GM15510 (cell line): Measurements from ENCODE around the gene C14orf132.

Source experiments
- POLR2A ChIP-seq: IDR thresholded peaks from 3 replicates; pipeline ENCODE4 v1.6.1; 2011; ENCODE audit warnings: borderline replicate concordance; ENCODE audit not compliant: insufficient read length; ENCODE audit errors: extremely low read depth

The C14orf132 gene

DNA sequence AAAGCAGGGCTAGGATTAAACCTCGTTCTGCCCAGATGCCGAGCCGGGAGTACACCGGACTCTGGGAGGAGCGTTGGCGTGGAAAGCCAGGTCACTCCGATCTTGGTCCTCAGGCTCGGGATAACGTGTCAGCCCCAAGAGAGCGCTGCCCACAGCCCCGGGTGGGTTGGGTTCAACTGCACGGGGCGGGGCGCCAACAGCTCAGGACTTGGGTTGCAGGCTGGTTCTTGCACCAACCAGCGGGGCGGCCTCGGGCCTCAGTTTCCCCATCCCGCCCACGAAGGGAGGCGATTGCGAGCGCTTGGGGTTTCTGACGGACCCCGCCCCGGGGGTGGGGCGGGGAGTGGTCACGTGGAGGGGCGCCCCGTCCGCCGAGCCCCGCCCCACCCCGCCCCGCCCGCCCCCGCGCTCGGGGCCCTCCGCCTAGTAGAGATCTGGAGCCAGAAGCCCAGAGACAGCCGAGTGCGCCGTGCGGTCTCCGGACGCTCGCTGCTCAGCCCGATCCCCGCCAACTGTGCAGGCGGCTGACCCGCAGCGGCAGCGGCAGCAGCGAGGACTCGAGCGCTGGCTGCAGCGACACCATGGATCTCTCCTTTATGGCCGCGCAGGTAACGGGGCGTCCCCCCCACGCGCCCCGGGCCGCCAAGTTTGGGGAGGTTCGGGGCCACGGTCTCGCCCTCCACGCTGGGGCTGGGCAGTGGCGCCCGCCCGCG is at the start of gene C14orf132:
C14orf132 (plus strand) TSS at position 443 of the 713 bp plus-strand sequence; CDS start at position 582, 139 bp downstream.
- no peak for TF ChIP-seq POLR2A

DNA sequence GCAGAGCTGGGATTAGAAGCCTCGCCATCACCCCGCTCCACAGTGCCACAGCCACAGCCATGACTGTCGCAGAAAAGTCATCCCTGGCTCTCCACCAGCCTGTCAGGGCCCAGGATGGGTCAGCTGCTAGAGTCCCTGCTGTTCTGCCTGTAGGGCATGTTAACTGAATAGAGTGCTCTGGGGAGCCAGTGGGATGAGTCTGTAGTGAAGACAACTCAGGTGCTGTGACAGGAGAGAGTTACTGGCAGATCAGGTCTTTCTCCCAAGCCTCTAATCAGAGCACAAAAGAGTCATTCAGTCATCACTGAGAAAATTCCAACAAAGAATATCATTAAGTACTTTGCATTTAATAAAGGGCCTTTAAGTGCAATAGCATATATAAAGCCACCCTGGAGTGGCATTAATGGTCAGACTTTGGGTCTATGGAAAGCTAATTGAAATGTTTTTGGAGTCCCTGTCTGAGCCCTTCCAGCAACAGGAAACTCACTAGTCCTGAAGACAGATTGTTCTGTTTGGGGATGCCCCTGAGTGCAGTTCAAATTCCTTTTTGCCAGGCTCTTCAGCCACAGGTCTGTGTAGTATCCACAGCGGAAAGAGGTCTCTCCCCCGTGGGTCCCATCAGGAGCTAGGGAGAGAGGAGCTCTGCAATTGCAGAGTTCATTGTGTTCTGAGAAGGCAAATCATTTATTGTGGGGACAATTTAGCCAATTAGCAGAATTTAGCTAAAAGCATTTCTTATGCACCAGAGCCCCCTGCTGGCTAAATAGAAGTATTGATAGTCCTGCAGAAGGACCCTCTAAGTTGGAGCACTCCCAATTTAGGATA is 45.2 kb upstream of the C14orf132 start:
- TF ChIP-seq POLR2A = no peak

DNA sequence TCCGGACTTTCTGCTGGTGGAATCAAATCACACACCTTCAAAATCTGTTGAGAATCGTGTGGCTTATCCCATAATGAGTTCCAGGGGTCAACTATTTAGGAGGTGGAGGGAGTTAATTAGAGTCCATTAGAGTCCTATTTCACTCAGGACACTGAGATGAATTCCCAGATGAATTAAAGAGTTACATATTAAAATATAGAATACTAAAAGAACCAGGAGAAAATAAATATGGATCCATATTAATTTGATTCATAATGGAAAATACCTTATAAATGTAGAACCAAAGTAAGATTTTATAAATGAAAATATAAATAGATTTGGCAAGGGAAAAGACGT is 44.6 kb upstream of the C14orf132 start:
- no peak for TF ChIP-seq POLR2A

DNA sequence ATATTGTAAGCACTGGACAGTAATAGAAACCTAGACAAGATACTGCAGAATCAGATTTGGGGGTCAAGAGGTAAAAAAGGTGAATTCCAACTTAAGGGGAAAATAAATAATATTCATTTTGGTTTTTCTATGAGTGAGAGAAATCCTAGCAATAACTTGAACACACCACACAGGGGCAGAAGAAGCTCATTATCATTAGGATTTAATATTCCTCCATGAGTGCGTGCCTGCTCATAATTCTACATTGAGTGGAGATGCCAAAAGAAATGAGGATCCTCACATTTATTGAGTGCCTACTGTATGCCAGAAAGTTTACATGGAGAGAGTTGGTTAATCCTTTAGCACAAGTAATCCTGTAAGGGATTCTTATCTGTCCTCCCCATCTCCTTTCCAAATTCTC is 40.5 kb upstream of the C14orf132 start:
- TF ChIP-seq POLR2A = no peak

DNA sequence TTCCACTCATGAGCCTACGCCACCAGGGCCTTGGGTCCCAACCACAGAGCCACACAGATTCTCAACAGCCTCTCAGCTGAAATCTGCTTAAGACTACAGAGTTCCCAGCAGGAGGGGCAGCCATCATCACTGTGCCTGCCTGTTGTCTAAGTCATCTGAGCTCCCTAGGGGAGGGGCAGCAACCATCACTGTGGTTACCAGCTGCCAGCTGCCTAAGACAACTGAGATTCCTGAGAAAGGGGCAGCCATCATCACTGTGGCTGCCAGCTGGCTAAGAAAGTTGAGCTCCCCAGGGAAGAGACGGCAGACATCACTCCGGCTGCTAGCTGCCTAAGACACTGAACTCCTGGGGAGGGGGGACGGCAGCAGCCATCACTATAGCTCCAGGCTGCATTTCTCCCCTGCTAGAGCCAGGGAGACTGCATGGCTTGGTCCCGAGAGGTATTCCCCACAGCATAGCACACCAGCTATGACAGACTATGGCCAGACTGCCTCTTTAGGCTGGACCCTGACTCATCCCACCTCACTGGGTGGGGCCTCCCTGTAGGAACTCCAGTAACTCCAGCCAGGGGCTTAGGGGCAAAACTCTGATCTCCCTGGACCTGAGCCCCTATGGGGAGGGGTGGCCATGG is 37.2 kb upstream of the C14orf132 start:
- TF ChIP-seq POLR2A = no peak

DNA sequence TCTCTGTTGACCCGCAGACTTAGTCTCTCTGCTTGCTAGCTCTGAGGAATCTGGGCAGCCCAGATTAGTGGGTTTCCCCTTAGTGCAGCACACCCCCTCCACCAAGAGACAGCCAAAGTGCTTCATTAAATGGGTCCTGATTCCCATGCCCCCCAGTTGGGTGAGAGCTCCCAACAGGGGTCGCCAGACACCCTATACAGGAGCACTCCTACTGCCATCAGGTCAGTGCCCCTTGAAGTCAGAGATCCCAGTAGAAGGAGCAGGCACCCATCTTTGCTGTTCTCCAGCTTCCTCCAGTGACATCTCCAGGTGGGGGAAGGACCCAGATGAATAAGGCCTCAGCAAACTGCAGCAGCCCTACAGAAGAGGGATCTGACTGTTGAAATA is 36.7 kb upstream of the C14orf132 start:
- no peak for TF ChIP-seq POLR2A

DNA sequence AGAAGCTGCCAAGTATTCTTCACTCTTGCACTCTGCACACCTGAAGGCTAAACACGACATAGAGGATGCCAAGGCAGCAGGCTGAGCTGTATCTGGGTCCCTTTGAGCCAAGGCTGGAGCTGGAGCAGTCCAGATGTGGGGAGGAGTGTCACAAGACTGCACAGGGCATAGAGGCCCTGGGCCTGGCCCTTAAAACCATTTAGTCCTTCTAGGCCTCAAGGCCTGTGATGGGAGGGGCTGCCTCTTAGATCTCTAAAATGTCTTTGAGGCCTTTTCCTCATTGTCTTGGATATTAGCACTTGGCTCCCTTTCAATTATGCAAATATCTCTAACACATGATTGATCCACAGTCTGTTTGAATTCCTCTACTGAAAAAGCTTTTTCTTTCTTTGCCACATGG is 28.0 kb upstream of the C14orf132 start:
- no peak for TF ChIP-seq POLR2A

DNA sequence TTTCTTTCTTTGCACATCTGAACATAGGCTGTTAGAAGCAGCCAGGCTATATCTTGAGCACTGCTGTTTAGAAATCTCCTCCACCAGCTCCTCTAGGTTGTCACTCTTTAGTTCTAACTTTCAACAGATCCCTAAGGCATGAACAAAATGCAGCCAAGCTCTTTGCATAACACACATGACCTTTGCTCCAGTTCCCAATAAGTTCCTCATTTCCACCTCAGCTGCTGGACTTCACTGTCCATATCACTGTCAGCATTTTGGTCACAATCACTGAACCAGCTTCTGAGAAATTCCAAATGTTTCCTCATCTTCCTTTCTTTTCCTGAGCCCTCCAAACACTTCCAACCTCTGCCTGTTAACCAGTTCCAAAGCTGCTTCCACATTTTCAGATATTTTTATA is 27.6 kb upstream of the C14orf132 start:
- no peak for TF ChIP-seq POLR2A

DNA sequence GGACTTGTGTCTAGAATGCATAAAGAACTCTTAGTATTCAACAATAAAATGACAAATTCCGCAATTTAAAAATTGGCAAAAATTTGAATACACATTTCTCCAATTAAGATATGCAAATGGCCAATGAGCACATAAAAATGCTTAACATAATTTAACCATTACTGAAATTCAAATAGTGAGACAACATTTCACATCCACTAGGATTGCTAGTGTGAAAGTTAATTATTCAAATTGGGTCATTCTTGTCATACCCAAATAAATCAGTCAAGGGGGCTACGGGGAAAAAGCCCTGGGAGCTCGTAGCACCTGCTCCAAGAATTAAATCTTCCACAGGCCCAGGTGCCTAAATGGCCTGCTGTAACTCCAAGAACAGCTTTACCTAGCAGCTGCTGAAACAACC is 25.0 kb upstream of the C14orf132 start:
- no peak for TF ChIP-seq POLR2A

DNA sequence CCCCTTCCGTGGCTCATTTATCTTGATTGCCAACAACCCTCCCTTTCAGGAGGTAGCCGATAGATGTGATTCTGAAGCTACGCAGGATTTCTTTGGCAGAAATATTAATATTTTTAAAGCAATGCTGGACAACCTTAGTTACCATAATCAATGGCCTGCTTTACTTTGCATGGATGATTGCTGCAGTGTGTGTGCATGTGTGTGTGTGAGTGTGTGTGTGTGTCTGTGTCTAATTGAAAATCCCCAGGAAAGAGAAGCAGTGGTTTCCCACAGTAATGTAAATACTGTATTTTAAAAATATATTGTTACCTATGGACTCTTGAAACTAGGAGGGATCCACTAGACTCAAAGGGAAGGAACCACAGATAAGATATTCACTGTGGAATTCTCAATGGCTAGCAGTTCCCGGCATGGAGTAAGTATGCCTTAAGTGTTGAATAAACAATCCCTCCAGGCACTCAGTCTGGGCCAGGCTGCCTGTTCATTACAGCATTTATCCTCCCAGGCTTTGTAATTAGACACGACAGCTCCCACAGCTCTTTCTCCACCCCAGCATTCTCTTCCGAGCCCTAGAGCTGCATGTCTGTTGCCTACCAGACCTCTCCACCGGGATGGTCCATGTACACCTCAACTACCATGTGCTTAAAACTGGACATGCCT is 22.5 kb upstream of the C14orf132 start:
- no peak for TF ChIP-seq POLR2A

DNA sequence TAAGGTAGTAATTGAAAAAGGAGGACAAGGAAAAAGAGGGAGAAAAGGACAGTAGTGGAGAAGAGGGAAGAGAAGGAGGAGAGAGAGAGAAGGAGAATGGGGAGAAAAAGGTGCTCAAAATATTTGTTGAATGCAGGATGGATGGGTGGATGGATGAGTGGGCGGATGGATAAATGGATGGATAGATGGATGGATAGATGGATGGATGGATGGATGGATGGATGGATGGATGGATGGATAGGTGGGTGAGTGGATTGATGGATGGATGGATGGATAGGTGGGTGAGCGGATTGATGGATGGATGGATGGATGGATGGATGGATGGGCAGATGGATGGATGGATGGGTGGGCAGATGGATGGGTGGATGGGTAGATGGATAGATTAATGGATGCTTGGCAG is 21.3 kb upstream of the C14orf132 start:
- TF ChIP-seq POLR2A = no peak

DNA sequence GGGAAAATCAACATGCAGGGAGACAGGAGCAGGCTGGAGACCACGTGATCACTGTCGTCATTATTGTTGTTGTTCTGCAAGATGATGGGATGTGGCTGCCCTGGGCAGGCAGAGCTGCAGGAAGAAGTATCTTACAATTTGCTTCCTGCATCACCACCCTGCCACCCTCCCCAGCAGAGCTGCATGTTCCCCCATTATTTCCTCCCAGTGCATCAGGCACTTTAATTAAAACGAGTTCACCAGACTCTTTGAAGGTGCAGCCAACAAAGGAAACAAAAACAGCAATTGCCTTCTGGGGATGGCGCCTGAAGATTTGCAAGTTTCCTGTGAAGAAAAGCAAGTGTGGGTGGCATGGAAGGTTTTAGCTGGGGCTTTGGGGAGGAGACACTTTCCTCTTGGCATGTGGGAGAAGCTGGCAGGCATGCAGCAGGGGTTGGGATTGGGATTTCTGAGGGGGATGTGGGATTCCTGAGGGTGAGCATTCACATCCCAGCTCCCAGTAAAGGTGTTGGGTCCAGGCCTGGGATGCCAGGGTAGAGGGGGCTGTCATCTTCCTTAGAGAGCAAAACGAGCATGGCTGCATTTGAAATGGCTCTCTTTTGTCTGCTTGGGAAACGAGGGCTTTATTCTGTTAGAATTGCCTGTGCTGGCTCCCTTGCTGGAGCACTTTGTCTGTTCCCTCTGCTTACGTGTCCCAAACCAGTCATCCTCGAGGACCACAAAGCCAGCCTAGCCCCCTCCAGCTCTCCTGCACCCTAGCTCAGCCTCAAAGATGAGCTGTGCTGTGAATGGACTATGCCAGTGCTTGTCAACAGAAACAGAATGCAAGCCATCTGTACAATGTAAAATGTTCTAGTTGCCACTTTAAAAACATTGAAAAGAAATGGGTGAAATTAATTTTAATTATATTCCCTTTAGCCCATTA is 11.5 kb upstream of the C14orf132 start:
- no peak for TF ChIP-seq POLR2A

DNA sequence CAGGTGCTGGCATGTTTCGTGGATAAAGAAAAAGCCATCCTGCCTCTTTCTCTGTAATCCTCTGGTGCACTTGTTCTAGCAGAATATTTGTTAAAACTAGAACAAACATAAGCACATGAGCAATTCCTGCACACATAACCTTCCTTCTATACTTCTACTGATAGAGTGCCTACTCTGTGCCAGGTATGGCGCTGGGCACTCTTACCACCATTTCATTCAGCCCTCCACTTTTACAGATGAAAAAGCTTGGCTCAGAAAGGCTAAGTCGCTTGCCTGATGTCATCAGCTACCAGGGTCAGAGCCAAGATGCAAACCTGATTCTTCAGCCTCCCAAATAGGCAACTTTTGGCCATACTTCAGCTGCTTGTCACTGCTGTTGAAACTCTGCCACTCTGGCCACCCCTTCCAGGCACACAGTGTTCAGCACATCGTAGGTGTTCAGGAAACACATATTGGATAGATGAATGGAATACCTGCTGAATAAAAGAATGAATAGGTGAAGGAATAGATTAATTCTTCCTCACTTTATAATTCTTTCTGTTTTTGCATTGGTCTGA is 10.0 kb upstream of the C14orf132 start:
- no peak for TF ChIP-seq POLR2A
